ENCODE data around the gene PTPRD. TPM values are rescaled to one million over a fixed set of nuclear protein-coding genes. Genes with fewer than 3 reads are reported as not detected.

PTPRD gene
- total RNA-seq, 1 experiment from 2014 or later = 69.6 TPM

GRCh38 chr9:9585920-9586319 is 1026.9 kb downstream of the PTPRD start (continued):
- TF ChIP-seq SMAD3 (CRISPR knock-in tag; IDR thresholded peaks at IDR 0.05; ENCODE audit: borderline replicate concordance) (no peak), NR1H2 (CRISPR knock-in tag; IDR thresholded peaks at IDR 0.05) (no peak), ELF4 (CRISPR knock-in tag; IDR thresholded peaks at IDR 0.05; ENCODE audit: low read depth) (no peak), MYBL2 (CRISPR knock-in tag; IDR thresholded peaks at IDR 0.05) (no peak)

GRCh38 chr9:9574080-9574479 is 1038.7 kb downstream of the PTPRD start:
- ATAC-seq (no peak), DNase-seq (ENCODE audit: low spot score) (no peak)
- CTCF ChIA-PET = no interaction called here
- TF ChIP-seq SMAD3 (CRISPR knock-in tag; IDR thresholded peaks at IDR 0.05; ENCODE audit: borderline replicate concordance) (no peak), EMX1 (CRISPR knock-in tag; IDR thresholded peaks at IDR 0.05) (no peak), NR3C1 (CRISPR knock-in tag; conservative IDR thresholded peaks at IDR 0.05; ENCODE audit: low read depth) (no peak), NFATC4 (CRISPR knock-in tag; IDR thresholded peaks at IDR 0.05) (no peak)
- TF ChIP-seq, protein P1, sequence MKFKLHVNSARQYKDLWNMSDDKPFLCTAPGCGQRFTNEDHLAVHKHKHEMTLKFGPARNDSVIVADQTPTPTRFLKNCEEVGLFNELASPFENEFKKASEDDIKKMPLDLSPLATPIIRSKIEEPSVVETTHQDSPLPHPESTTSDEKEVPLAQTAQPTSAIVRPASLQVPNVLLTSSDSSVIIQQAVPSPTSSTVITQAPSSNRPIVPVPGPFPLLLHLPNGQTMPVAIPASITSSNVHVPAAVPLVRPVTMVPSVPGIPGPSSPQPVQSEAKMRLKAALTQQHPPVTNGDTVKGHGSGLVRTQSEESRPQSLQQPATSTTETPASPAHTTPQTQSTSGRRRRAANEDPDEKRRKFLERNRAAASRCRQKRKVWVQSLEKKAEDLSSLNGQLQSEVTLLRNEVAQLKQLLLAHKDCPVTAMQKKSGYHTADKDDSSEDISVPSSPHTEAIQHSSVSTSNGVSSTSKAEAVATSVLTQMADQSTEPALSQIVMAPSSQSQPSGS (CRISPR knock-in tag; IDR thresholded peaks at IDR 0.05; ENCODE audit: borderline replicate concordance, low read depth) = no peak
- POLR2A ChIA-PET = no interaction called here
- H3K36me3 Mint-ChIP-seq = no peaks in the 10 kb centered on the region
- H3K4me1 Mint-ChIP-seq = 0 out of 2 replicates have a peak, but pooled peaks cover 3% of the 10 kb centered on the region
- no peaks in the 10 kb centered on the region for H3K27me3 Mint-ChIP-seq (ENCODE audit: low read depth)
- no peak overlapping the region for H3K27ac Mint-ChIP-seq
- H3K4me3 Mint-ChIP-seq = no peak overlapping the region
- H3K9me3 Mint-ChIP-seq = no peaks in the 10 kb centered on the region

DNA sequence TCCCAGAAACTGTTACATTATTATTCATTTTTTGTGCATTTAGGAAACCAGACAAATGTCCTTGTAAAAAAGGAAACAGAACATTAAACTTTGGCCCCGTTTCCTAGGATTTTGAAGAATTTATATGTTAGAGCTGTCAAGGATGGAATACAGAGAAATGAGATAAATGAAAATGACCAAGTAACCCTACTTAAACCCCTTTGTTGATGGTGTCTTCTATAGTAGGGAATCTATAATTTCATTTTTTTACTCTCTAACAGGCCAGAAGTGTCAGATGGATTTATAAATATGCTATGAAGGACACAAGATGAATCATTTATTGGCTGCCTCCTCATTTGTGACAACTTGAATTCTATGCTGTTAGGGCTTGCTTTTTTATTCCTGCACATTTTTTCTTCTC is 1047.1 kb downstream of the PTPRD start:
- Mint-ChIP-seq H3K27ac (no peak overlapping the region), H3K4me3 (no peak overlapping the region), H3K27me3 (ENCODE audit: low read depth) (no peaks in the 10 kb centered on the region), H3K36me3 (no peaks in the 10 kb centered on the region), H3K9me3 (peaks cover 7% of the 10 kb centered on the region), H3K4me1 (peaks cover 5% of the 10 kb centered on the region)
- POLR2A ChIA-PET = no interaction called here
- ATAC-seq (no peak), DNase-seq (ENCODE audit: low spot score) (no peak)
- CTCF ChIA-PET = interaction anchor here (0.9 kb wide), 1 partner anchor 377 kb away, joined by 3 read pairs; no protein-coding TSS in a partner anchor
- TF ChIP-seq ZBTB21 (CRISPR knock-in tag; IDR thresholded peaks at IDR 0.05; ENCODE audit: borderline replicate concordance) (no peak), MXD4 (CRISPR knock-in tag; IDR thresholded peaks at IDR 0.05; ENCODE audit: borderline replicate concordance) (no peak), ZNF671 (CRISPR knock-in tag; IDR thresholded peaks at IDR 0.05) (no peak), RORB (CRISPR knock-in tag; IDR thresholded peaks at IDR 0.05) (no peak), ZNF423 (CRISPR knock-in tag; IDR thresholded peaks at IDR 0.05) (no peak), AR (CRISPR knock-in tag; IDR thresholded peaks at IDR 0.05) (no peak), CBFB (CRISPR knock-in tag; IDR thresholded peaks at IDR 0.05; ENCODE audit: low read depth) (no peak), SMAD4 (CRISPR knock-in tag; IDR thresholded peaks at IDR 0.05) (no peak), CREB1 (CRISPR knock-in tag; IDR thresholded peaks at IDR 0.05) (no peak), SOX15 (CRISPR knock-in tag; IDR thresholded peaks at IDR 0.05) (no peak)
- TF ChIP-seq, protein P2, sequence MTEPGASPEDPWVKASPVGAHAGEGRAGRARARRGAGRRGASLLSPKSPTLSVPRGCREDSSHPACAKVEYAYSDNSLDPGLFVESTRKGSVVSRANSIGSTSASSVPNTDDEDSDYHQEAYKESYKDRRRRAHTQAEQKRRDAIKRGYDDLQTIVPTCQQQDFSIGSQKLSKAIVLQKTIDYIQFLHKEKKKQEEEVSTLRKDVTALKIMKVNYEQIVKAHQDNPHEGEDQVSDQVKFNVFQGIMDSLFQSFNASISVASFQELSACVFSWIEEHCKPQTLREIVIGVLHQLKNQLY (CRISPR knock-in tag; IDR thresholded peaks at IDR 0.05) = no peak
- TF ChIP-seq, protein P3, sequence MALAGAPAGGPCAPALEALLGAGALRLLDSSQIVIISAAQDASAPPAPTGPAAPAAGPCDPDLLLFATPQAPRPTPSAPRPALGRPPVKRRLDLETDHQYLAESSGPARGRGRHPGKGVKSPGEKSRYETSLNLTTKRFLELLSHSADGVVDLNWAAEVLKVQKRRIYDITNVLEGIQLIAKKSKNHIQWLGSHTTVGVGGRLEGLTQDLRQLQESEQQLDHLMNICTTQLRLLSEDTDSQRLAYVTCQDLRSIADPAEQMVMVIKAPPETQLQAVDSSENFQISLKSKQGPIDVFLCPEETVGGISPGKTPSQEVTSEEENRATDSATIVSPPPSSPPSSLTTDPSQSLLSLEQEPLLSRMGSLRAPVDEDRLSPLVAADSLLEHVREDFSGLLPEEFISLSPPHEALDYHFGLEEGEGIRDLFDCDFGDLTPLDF (CRISPR knock-in tag; IDR thresholded peaks at IDR 0.05) = no peak
- TF ChIP-seq, protein P4, sequence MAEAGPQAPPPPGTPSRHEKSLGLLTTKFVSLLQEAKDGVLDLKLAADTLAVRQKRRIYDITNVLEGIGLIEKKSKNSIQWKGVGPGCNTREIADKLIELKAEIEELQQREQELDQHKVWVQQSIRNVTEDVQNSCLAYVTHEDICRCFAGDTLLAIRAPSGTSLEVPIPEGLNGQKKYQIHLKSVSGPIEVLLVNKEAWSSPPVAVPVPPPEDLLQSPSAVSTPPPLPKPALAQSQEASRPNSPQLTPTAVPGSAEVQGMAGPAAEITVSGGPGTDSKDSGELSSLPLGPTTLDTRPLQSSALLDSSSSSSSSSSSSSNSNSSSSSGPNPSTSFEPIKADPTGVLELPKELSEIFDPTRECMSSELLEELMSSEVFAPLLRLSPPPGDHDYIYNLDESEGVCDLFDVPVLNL (CRISPR knock-in tag; IDR thresholded peaks at IDR 0.05; ENCODE audit: borderline replicate concordance, low read depth) = no peak
- TF ChIP-seq, protein P5, sequence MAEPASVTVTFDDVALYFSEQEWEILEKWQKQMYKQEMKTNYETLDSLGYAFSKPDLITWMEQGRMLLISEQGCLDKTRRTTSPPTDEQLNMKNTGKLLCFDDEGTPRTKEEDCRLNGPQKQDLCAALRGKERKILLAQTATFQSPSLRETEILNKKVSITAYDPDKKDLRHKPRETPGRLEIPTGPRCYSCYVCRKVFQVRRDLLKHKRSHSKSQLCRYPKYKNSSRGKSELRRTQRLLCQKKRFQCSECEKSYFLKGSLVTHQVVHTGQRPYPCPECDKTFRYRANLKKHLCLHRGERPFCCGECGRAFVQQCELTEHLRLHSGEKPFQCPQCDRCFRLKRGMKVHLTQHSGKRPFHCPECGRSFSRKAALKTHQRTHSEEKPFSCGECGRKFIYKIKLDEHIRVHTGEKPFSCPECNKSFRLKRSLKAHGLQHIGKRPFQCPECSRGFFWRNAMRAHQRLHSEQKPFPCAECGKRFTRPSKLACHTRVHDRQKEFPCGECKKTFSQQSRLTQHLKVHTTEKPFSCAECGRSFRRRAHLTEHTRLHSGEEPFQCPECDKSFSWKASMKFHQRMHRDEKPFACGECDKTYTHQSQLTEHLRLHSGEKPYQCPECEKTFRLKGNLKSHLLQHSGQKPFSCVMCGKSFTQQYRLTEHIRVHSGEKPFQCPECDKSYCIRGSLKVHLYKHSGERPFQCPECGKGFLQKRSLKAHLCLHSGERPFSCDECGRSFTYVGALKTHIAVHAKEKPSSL (CRISPR knock-in tag; conservative IDR thresholded peaks at IDR 0.05) = no peak
- TF ChIP-seq, protein P6, sequence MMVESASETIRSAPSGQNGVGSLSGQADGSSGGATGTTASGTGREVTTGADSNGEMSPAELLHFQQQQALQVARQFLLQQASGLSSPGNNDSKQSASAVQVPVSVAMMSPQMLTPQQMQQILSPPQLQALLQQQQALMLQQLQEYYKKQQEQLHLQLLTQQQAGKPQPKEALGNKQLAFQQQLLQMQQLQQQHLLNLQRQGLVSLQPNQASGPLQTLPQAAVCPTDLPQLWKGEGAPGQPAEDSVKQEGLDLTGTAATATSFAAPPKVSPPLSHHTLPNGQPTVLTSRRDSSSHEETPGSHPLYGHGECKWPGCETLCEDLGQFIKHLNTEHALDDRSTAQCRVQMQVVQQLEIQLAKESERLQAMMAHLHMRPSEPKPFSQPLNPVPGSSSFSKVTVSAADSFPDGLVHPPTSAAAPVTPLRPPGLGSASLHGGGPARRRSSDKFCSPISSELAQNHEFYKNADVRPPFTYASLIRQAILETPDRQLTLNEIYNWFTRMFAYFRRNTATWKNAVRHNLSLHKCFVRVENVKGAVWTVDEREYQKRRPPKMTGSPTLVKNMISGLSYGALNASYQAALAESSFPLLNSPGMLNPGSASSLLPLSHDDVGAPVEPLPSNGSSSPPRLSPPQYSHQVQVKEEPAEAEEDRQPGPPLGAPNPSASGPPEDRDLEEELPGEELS (CRISPR knock-in tag; IDR thresholded peaks at IDR 0.05) = no peak
